GM12891 (cell line): Measurements from ENCODE around the gene PTDSS2.
"Not testable (repeated sequence)": the region's sequence is repeated elsewhere in the genome, so short reads cannot be mapped to it uniquely, and the experiment has no call there.

Experiments used
- DNase-seq: peaks from one replicate; pipeline ENCODE4 v3.0.0; 2011; ENCODE audit warnings: low spot score; ENCODE audit not compliant: insufficient read length
- FAIRE-seq: peaks from 2 replicates; lab custom pipeline; 2011; peaks lifted over from hg19 to GRCh38; lab: Jason Lieb, UNC
- PAX5 ChIP-seq: IDR thresholded peaks from 2 replicates; pipeline ENCODE4 v1.6.1; 2011; ENCODE audit warnings: low read length, moderate library complexity, mild to moderate bottlenecking; ENCODE audit not compliant: insufficient read depth, severe bottlenecking
- POLR2A ChIP-seq: IDR thresholded peaks from 2 replicates; pipeline ENCODE4 v1.6.1; 2011; ENCODE audit warnings: low read depth, low read length, control low read depth
- POLR2AphosphoS5 ChIP-seq: IDR thresholded peaks from 2 replicates; pipeline ENCODE4 v1.6.1; 2011; ENCODE audit warnings: low read depth, low read length, control low read depth
- POU2F2 ChIP-seq: IDR thresholded peaks from 2 replicates; pipeline ENCODE4 v1.6.1; 2011; ENCODE audit warnings: low read depth, mild to moderate bottlenecking, control low read depth, low read length, moderate library complexity
- SPI1 ChIP-seq: IDR thresholded peaks from 2 replicates; pipeline ENCODE4 v1.6.1; 2011; ENCODE audit warnings: low read depth, low read length, control low read depth
- TAF1 ChIP-seq: IDR thresholded peaks from 2 replicates; pipeline ENCODE4 v1.6.1; 2011; ENCODE audit warnings: low read depth, low read length, control low read depth

PTDSS2 gene

GRCh38 chr11:431921-432320, 18.2 kb upstream of the PTDSS2 start:
- TF ChIP-seq POLR2AphosphoS5: no peak
- TF ChIP-seq PAX5: no peak
- TF ChIP-seq POLR2A: no peak
- TF ChIP-seq SPI1: no peak
- TF ChIP-seq TAF1: no peak
- no peak for TF ChIP-seq POU2F2
- FAIRE-seq (no peak), DNase-seq (no peak)

- TF ChIP-seq POLR2A: no peak
- FAIRE-seq (no peak), DNase-seq (no peak)
Measured at GRCh38 chr11:432501-433100, 17.5 kb upstream of the PTDSS2 start.

DNA sequence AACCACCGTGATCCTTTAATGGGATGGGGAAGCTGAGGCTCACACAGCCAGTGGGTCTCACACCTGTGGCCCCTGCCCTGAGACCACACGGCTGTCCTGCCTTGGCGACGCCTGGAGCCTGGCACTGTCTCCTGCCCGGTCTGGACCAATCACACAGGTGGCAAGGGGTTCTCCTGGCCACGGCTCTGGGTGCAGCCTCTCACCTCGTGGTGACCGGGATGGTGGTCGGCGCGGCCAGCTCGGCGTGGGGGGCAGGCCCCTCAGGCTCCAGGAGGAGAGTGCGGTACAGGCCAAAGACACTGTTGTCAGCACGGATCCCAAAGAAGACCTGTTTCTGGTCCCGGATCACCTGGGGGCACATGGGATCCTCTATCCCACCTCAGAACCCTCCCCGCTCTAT, 17.0 kb upstream of the PTDSS2 start:
- no peak for FAIRE-seq
- no peak for DNase-seq
- TF ChIP-seq TAF1 (no peak), POU2F2 (no peak), SPI1 (no peak), POLR2AphosphoS5 (no peak), PAX5 (no peak), POLR2A (no peak)

DNA sequence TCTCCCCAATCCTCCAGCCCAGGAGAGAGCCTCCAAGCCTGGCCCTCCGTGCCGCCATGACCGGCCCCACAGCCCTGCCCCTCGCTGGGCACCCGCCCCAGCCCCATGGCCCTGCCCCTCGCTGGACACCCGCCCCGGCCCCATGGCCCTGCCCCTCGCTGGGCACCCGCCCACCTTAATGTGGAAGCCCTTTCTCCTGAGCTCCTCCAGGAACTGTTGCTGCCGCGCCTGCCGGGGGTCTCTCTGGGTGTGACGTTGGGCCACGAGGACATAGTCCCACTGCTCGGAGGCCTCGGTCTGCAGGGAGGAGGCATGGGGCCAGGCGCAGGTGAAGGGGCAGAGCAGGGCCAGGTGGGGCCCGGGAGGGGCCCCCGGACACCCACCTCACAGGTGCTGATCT, 16.4 kb upstream of the PTDSS2 start:
- no peak for FAIRE-seq
- no peak for DNase-seq
- TF ChIP-seq TAF1: no peak
- TF ChIP-seq SPI1: no peak
- no peak for TF ChIP-seq POU2F2
- no peak for TF ChIP-seq PAX5
- no peak for TF ChIP-seq POLR2A
- TF ChIP-seq POLR2AphosphoS5: no peak

DNA sequence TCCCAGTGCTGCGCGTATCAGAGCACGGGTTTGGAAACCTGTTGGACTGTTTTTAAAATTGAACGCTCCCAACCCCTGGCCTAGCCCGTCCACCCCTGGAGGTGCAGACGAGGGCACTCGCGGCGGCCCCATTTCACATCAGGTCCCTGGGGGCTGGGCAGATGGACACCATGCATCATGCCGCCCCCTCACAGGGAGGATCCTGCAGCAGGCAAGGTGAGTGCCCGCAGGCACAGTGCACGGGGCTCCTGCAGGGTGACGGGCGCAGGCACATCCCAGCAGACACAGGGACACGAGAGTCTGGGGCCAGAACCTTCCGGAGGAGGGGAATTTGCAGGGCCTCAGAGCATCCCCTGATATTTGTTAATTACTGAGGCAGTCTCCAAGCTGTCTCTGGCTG, 15.6 kb upstream of the PTDSS2 start:
- no peak for FAIRE-seq

GRCh38 chr11:434999-435740, 14.9 kb upstream of the PTDSS2 start:
- FAIRE-seq: peak; percentile 89
- not testable (repeated sequence) for DNase-seq

More for the DNA sequence above, 15.6 kb upstream of the PTDSS2 start:
- TF ChIP-seq TAF1 (no peak), PAX5 (no peak), POLR2AphosphoS5 (no peak), POLR2A (no peak), SPI1 (no peak), POU2F2 (no peak)
- DNase-seq: no peak

- no peak for FAIRE-seq
- no peak for TF ChIP-seq POLR2A
- DNase-seq: no peak
Measured at GRCh38 chr11:437228-437870, 12.7 kb upstream of the PTDSS2 start.

DNA sequence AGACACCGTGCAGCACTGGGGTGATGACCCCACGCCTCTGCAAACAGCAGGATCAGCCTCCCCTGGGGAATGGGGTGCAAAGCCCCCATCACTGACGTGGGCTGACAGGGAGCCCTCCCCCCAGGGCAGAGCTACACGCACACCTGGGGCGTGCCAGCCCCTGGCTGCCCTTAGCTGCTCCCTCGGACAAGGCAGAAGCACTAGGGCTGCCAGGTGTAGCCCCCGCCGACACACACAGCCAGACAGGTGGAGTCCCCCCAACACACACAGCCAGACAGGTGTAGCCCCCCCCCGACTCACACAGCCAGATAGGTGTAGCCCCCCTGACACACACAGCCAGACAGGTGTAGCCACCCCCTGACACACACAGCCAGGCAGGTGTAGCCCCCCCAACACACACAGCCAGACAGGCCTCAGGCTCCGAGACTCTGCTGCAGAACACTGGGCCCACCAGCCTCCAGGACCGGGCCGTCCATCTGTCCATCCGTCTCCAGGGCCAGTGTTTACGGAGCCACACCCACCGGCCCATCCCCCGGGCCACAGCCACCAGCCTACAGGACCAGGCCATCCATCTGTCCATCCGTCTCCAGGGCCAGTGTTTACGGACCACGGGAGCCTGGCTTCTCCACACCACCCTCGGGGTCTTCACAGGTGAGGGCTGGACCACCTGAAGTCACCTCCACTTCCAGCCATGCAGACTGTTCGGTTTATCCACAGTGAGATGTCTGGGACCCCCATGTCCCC, 11.8 kb upstream of the PTDSS2 start:
- TF ChIP-seq POLR2A (no peak), PAX5 (no peak), POU2F2 (no peak), SPI1 (no peak), TAF1 (no peak), POLR2AphosphoS5 (no peak)
- FAIRE-seq (no peak), DNase-seq (no peak)

- no peak for FAIRE-seq
- no peak for DNase-seq
- TF ChIP-seq PAX5 (no peak), TAF1 (no peak), SPI1 (no peak), POLR2A (no peak), POLR2AphosphoS5 (no peak), POU2F2 (no peak)
Measured at GRCh38 chr11:439315-440064, 10.6 kb upstream of the PTDSS2 start.
